ENCODE measurements around the gene GRAMD1C.
"Not testable (repeated sequence)": the region's sequence is repeated elsewhere in the genome, so short reads cannot be mapped to it uniquely, and the experiment has no call there.

Gene GRAMD1C

GRCh38 chr3:113838631-113839209 lies at the start of gene GRAMD1C:
TSS of gene GRAMD1C (plus strand) at chr3:113838788. CDS start at chr3:113838910, 122 bp downstream.
- peak; percentile 65 for DNase-seq (ENCODE audit: low read depth)

DNA sequence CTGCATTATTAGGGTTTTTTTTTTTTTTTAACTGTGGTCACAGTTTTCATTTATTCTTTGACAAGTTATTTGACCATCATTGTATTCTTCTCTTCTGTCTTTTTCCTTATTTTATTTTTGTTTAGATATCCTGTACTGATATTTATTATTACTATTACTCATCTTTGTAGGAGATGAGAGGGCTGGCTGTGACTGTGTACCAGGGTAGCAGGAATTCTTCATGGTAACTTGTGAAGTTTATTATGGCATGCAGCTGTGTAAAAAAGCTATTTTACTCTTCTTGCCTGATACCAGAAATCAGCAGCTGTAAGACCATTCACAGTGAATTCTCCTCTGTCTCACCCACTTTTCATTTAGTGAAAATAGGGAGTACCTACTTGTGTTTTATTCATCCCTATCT lies 47.2 kb upstream of the GRAMD1C start:
- no peak for DNase-seq (ENCODE audit: low read depth)

DNA sequence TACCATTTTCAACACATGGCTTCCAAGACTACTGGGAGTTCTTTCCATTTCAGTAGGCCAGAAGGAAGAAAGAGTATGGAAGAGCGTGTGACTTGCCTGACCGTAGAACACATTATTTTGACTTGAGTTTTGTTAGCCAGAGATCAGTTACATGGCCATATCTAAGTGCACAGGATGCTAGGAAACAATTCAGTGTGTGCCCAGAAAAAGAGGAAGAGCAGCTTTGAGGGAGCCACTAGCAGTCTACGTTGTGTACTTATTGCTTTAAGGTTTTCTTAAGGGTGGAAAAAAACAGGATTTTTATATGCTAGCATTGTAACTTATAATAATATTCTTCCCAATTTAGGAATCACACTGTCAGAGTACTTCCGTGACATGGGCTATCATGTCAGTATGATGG lies 44.1 kb upstream of the GRAMD1C start:
- no peak for DNase-seq (ENCODE audit: low read depth)

GRCh38 chr3:113795693-113796092 lies 42.9 kb upstream of the GRAMD1C start:
- DNase-seq (ENCODE audit: low read depth), result no peak

GRCh38 chr3:113802795-113803455 lies 35.7 kb upstream of the GRAMD1C start:
- no peak for DNase-seq (ENCODE audit: low read depth)

DNA sequence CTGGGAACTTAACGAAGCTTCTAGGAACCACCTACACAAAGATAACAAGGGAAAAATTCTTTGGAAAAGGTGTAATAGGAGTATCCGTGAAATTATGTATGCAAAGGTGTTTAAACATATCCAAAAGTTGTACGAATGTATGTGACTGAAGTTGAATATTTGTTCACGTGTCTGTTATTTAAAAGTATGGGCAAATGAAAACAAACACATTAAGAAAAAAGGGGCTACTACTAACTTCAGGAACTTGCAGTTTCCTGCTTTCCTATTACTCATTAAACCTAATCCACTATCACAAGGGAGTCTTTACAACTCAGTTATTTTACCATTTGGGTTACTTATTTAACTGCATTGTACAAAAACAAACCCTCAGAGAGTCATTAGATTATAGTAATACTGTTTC lies 33.9 kb upstream of the GRAMD1C start:
- DNase-seq (ENCODE audit: low read depth), result no peak

GRCh38 chr3:113805249-113805648 lies 33.3 kb upstream of the GRAMD1C start:
- no peak for DNase-seq (ENCODE audit: low read depth)

- no peak for DNase-seq (ENCODE audit: low read depth)
Observed at GRCh38 chr3:113812854-113813253, 25.7 kb upstream of the GRAMD1C start.

GRCh38 chr3:113819866-113820265 lies 18.7 kb upstream of the GRAMD1C start:
- no peak for DNase-seq (ENCODE audit: low read depth)

GRCh38 chr3:113825090-113825489 lies 13.5 kb upstream of the GRAMD1C start:
- no peak for DNase-seq (ENCODE audit: low read depth)

GRCh38 chr3:113828600-113828999 lies 10.0 kb upstream of the GRAMD1C start:
- DNase-seq (ENCODE audit: low read depth), result no peak

DNA sequence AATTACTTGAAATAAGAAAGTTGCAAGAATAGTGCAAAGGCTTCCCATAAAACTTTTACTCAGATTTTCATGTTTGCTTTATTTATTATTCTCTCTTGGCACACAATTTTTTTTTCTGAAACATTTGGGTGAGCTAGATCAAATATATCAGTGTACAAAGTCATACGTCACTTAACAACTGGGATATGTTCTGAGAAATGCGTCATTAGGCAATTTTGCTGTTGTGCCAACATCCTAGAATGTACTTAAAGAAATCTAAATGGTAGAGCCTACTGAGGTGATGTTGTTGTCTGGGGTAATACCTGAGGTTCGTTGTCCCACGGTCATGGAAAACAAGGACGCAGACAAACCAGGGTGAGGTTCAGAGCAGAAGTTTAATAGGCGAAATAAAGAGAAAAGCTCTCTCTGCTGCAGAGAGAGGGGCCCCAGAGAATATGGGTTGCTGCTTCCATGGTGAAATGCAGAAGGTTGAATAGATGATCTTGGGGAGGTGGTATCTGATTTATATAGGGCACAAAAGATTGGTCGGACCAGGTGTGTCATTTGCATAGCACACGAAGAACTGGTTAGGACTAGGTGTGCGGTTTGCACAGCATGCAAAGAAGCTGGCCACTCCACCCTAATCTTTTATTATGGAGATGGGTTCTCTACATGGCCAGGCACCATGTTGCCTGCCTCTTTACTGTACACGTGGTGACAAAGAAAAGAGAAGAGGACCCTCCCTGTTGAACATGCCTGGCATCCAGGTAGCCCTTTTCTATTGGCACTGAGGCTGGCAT lies 8.8 kb upstream of the GRAMD1C start:
- no peak for DNase-seq (ENCODE audit: low read depth)

- DNase-seq (ENCODE audit: low read depth), result no peak
Observed at GRCh38 chr3:113831103-113831355, 7.6 kb upstream of the GRAMD1C start.

DNA sequence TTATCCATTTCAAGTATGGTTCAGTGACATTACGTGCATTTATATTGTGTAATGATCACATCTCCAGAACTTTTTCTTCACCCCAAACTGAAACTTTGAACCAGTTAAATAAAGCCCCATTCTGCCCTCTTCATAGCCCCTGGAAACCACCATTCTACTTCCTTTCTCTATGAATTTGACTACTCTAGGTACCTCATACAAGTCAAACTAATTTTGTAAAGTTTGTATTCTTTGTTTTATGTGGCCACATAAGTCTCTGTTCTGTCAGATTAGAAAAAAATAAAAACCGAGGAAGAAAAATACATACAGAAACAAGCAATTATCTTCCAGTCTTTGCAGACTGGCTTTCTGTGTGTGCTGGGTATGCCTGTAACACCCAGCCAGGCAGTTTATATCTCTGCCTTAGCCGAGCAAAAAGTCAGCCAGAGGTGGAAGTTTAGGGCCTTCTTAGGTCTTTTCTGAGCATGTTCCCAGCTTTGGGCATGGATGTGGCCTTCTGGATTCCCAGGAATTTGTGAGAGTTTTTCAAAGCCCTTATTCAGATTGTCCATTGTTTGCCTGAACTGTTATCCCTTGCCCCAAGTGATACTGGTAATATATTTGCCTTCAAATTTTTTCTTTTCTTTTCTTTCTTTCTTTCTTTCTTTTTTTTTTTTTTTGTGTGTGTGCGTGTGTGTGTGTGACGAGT lies 6.0 kb upstream of the GRAMD1C start:
- DNase-seq (ENCODE audit: low read depth), result no peak

- no peak for DNase-seq (ENCODE audit: low read depth)
Observed at GRCh38 chr3:113834983-113835382, 3.6 kb upstream of the GRAMD1C start.

- DNase-seq (ENCODE audit: low read depth), result no peak
Observed at GRCh38 chr3:113839551-113839950, 963 bp downstream of the GRAMD1C start.

GRCh38 chr3:113844622-113845222 lies 6.1 kb downstream of the GRAMD1C start:
- no peak for DNase-seq (ENCODE audit: low read depth)

GRCh38 chr3:113847247-113847646 lies 8.7 kb downstream of the GRAMD1C start:
- no peak for DNase-seq (ENCODE audit: low read depth)

- no peak for DNase-seq (ENCODE audit: low read depth)
Observed at GRCh38 chr3:113847664-113848461, 9.3 kb downstream of the GRAMD1C start.

DNA sequence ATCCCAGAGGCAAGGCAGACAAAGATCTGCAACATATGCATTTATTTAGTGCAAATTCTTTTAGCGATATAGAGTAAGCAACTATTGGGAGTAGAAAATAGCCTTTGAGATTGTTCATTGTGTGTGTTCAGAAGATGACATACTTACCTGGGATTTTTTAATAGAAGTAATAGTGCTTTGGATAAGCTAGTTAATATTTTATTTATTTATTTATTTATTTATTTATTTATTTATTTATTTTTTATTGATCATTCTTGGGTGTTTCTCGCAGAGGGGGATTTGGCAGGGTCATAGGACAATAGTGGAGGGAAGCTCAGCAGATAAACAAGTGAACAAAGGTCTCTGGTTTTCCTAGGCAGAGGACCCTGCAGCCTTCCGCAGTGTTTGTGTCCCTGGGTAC lies 10.5 kb downstream of the GRAMD1C start:
- not testable (repeated sequence) for DNase-seq (ENCODE audit: low read depth)

DNA sequence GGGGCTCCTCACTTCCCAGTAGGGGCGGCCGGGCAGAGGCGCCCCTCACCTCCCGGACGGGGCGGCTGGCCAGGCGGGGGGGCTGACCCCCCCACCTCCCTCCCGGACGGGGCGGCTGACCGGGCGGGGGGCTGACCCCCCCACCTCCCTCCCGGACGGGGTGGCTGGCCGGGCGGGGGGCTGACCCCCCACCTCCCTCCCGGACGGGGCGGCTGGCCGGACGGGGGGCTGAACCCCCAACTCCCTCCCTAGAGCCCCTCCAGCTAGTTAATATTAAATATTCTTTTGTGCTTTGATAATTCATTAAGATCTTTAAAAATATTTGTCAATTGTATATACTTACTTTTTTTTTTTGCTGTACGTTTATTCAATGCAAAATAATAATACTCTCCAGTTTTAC lies 11.3 kb downstream of the GRAMD1C start:
- not testable (repeated sequence) for DNase-seq (ENCODE audit: low read depth)

- DNase-seq (ENCODE audit: low read depth), result not testable (repeated sequence)
Observed at GRCh38 chr3:113850391-113850790, 11.8 kb downstream of the GRAMD1C start.
